Small intestine (tissue), 16 donors: ENCODE data around the gene TNRC6B. TPM values are rescaled to one million over a fixed set of nuclear protein-coding genes. Genes with fewer than 3 reads are reported as not detected.

ENCODE experiments used
- DNase-seq, 2 donors: peaks; one replicate each; pipeline versions ENCODE4 v3.0.0 to v3.0.0-alpha.2; 2013
- FAIRE-seq: peaks from 2 replicates; lab custom pipeline; 2012; peaks lifted over from hg19 to GRCh38; lab: Jason Lieb, UNC
- H3K27ac ChIP-seq, 3 donors: one replicate each; pipeline ENCODE4 v1.5.1; 2013; ENCODE audit warnings: low read length in 2 of 3, mild to moderate bottlenecking in 2 of 3, control low read depth in 1 of 3, inconsistent platforms in 1 of 3, low read depth in 1 of 3, moderate library complexity in 1 of 3
- H3K27me3 ChIP-seq, 3 donors: one replicate each; pipeline ENCODE4 v1.6.1; 2013; ENCODE audit warnings: low read length in 3 of 3, inconsistent platforms in 1 of 3; ENCODE audit not compliant: control insufficient read depth in 3 of 3, insufficient read depth in 3 of 3
- H3K36me3 ChIP-seq, 3 donors: one replicate each; pipeline ENCODE4 v1.6.1; 2013; ENCODE audit warnings: low read length in 3 of 3, inconsistent platforms in 1 of 3, low read depth in 1 of 3, mild to moderate bottlenecking in 1 of 3, moderate library complexity in 1 of 3; ENCODE audit not compliant: control insufficient read depth in 3 of 3, insufficient read depth in 2 of 3
- H3K4me1 ChIP-seq, 3 donors: one replicate each; pipeline ENCODE4 v1.6.1; 2013; ENCODE audit warnings: low read length in 2 of 3, inconsistent platforms in 1 of 3, low read depth in 1 of 3, mild to moderate bottlenecking in 1 of 3, moderate library complexity in 1 of 3; ENCODE audit not compliant: control insufficient read depth in 3 of 3, insufficient read depth in 2 of 3
- H3K4me3 ChIP-seq, 3 donors: one replicate each; pipeline ENCODE4 v1.5.1; 2013; ENCODE audit warnings: low read length in 3 of 3, control low read depth in 1 of 3, inconsistent platforms in 1 of 3, low read depth in 1 of 3, mild to moderate bottlenecking in 1 of 3, moderate library complexity in 1 of 3
- H3K9me3 ChIP-seq, 2 donors: one replicate each; pipeline ENCODE4 v1.6.1; 2013; ENCODE audit warnings: low read depth in 1 of 2, low read length in 1 of 2; ENCODE audit not compliant: control insufficient read depth in 2 of 2, insufficient read depth in 1 of 2
- WGBS, 3 donors: extraction: QIAGEN DNeasy Blood & Tissue Kit; methylation state at CpG; one replicate each; pipeline ENCODE4 v1.1.7; 2013; 5-methylcytosine and 5-hydroxymethylcytosine counted together
- long read RNA-seq, 10 donors: transcript quantifications; one replicate each; lab custom pipeline, GENCODE V29; 2026
- polyA plus RNA-seq, 4 donors: library from polyadenylated mRNA; stranded (reverse) in 3 of 4; unstranded in 1 of 4; fragments of 200-250 nt in 3 of 4; fragments of 120-200 nt in 1 of 4; gene quantifications; one replicate each; pipeline versions ENCODE4 v1.2.1 to v1.2.3, GENCODE V29; 2013
- donor health status: healthy with polysubstance abuse.
- donor health status: control.
- donor health status: control.
- donor health status: Bipolar disorder and iron deficiency.
- donor health status: healthy.

TNRC6B gene, protein sequence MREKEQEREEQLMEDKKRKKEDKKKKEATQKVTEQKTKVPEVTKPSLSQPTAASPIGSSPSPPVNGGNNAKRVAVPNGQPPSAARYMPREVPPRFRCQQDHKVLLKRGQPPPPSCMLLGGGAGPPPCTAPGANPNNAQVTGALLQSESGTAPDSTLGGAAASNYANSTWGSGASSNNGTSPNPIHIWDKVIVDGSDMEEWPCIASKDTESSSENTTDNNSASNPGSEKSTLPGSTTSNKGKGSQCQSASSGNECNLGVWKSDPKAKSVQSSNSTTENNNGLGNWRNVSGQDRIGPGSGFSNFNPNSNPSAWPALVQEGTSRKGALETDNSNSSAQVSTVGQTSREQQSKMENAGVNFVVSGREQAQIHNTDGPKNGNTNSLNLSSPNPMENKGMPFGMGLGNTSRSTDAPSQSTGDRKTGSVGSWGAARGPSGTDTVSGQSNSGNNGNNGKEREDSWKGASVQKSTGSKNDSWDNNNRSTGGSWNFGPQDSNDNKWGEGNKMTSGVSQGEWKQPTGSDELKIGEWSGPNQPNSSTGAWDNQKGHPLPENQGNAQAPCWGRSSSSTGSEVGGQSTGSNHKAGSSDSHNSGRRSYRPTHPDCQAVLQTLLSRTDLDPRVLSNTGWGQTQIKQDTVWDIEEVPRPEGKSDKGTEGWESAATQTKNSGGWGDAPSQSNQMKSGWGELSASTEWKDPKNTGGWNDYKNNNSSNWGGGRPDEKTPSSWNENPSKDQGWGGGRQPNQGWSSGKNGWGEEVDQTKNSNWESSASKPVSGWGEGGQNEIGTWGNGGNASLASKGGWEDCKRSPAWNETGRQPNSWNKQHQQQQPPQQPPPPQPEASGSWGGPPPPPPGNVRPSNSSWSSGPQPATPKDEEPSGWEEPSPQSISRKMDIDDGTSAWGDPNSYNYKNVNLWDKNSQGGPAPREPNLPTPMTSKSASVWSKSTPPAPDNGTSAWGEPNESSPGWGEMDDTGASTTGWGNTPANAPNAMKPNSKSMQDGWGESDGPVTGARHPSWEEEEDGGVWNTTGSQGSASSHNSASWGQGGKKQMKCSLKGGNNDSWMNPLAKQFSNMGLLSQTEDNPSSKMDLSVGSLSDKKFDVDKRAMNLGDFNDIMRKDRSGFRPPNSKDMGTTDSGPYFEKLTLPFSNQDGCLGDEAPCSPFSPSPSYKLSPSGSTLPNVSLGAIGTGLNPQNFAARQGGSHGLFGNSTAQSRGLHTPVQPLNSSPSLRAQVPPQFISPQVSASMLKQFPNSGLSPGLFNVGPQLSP (N-terminal part only)
- 1 to 10 TPM; 2.2 to 9.6 (median 5.9) TPM for polyA plus RNA-seq
- long read RNA-seq, donor 1, partial matches to known transcripts: 0 of 2 reads
- long read RNA-seq, donor 1, other reads (novel, unspliced or antisense): 0 of 2 reads
- long read RNA-seq, donor 2: 0 reads
- long read RNA-seq, donor 3, partial matches to known transcripts: 0 of 2 reads
- long read RNA-seq, donor 3, other reads (novel, unspliced or antisense): 0 of 2 reads
- long read RNA-seq, donor 4: 0 reads
- long read RNA-seq, donor 5: 0 reads
- long read RNA-seq, donor 6, partial matches to known transcripts: 11 of 12 reads
- long read RNA-seq, donor 6, other reads (novel, unspliced or antisense): 0 of 12 reads
- long read RNA-seq, donor 7, partial matches to known transcripts: 0 of 1 reads
- long read RNA-seq, donor 7, other reads (novel, unspliced or antisense): 0 of 1 reads
- long read RNA-seq, donor 8: 0 reads
- long read RNA-seq, donor 9: 0 reads
- long read RNA-seq, donor 10, partial matches to known transcripts: 6 of 7 reads
- long read RNA-seq, donor 10, other reads (novel, unspliced or antisense): 0 of 7 reads

- H3K27me3 ChIP-seq: no peaks in the 10 kb centered on the region
- H3K27ac ChIP-seq: peak within 1 kb of the TSS; percentile 55 to 83 (median 62)
- FAIRE-seq: peak; percentile 59
Observed at GRCh38 chr22:40177738-40178416, at the start of gene TNRC6B. TSS of gene TNRC6B (plus strand) at chr22:40177925. CDS start at chr22:40178136, 211 bp downstream.

GRCh38 chr22:40128989-40129388 lies 48.7 kb upstream of the TNRC6B start:
- no peaks in the 10 kb centered on the region for H3K27me3 ChIP-seq
- WGBS, 3 donors: 53 to 81% (median 65%) methylated on average over 4 of the region's 4 CpGs
- no peak overlapping the region for H3K4me3 ChIP-seq
- DNase-seq (peak in 1 of 2 donors; percentile 48), FAIRE-seq (no peak)
- H3K27ac ChIP-seq: peak overlapping the region in 1 of 3 donors; percentile 61
- no peaks in the 10 kb centered on the region for H3K4me1 ChIP-seq
- H3K9me3 ChIP-seq: no peaks in the 10 kb centered on the region
- H3K36me3 ChIP-seq: peaks cover 0 to 20% (median 4%) of the 10 kb centered on the region in 3 donors

More at GRCh38 chr22:40177738-40178416, at the start of gene TNRC6B:
- 0 to 1% (median 0%) methylated on average over 10 of the region's 10 CpGs for WGBS, 3 donors
- Histone ChIP-seq H3K9me3 (no peaks in the 10 kb centered on the region), H3K4me1 (peaks cover 3 to 35% (median 18%) of the 10 kb centered on the region in 3 donors), H3K4me3 (peak within 1 kb of the TSS; percentile 57 to 68 (median 58)), H3K36me3 (no peaks in the 10 kb centered on the region)
- peak; percentile 94 to 100 for DNase-seq

- H3K27ac ChIP-seq: peak overlapping the region in 1 of 3 donors; percentile 20
- peaks cover 3 to 5% (median 3%) of the 10 kb centered on the region in 3 donors for H3K36me3 ChIP-seq
- no peaks in the 10 kb centered on the region for H3K27me3 ChIP-seq
- 80 to 91% (median 86%) methylated on average over 4 of the region's 4 CpGs for WGBS, 3 donors
- DNase-seq (no peak), FAIRE-seq (no peak)
- H3K4me1 ChIP-seq: no peaks in the 10 kb centered on the region
- no peaks in the 10 kb centered on the region for H3K9me3 ChIP-seq
- no peak overlapping the region for H3K4me3 ChIP-seq
Observed at GRCh38 chr22:40137132-40137531, 40.6 kb upstream of the TNRC6B start.

GRCh38 chr22:40138866-40139265 lies 38.9 kb upstream of the TNRC6B start:
- Histone ChIP-seq H3K4me1 (no peaks in the 10 kb centered on the region), H3K27ac (no peak overlapping the region), H3K4me3 (no peak overlapping the region), H3K27me3 (no peaks in the 10 kb centered on the region), H3K36me3 (peaks cover 3 to 9% (median 3%) of the 10 kb centered on the region in 3 donors), H3K9me3 (no peaks in the 10 kb centered on the region)
- DNase-seq: no peak
- FAIRE-seq: no peak

DNA sequence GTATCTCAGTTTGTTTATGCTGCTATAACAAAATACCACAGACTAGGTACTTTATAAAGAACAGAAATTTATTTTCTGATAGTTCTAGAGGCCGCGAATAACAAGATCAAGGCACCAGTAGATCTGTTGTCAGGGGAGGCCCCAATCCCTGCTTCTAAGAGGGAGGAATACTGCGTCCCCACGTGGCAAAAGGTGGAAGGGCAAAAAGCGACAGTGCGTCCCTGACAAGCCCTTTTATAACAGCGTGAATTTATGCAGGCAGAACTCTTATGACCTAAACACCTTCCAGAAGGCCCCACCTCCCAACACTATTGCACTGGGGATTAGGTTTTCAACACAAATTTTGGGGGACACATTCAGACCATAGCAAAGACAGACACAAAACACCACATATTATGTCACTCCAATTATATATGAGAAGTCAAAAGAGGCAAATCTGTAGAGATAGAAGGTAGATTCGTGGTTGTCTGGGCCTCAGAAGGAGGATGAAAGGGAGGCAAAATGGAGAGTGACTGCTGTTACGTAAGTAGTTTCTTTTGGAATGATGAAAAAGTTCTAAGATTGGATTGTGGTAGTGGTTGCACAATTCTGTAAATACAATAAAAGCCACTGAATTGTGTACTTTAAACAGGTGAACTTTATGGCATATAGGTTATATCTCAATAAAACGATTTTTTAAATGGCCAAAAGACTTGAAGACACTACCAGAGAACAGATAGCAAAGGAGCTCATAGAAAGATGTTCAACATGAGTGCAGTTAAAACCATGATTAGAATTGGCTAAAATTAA lies 30.1 kb upstream of the TNRC6B start:
- no peak overlapping the region for H3K4me3 ChIP-seq
- H3K27me3 ChIP-seq: no peaks in the 10 kb centered on the region
- peaks cover 0 to 4% (median 0%) of the 10 kb centered on the region in 3 donors for H3K36me3 ChIP-seq
- FAIRE-seq (no peak), DNase-seq (no peak)
- H3K4me1 ChIP-seq: no peaks in the 10 kb centered on the region
- H3K9me3 ChIP-seq: no peaks in the 10 kb centered on the region
- H3K27ac ChIP-seq: no peak overlapping the region
- WGBS, 3 donors: 85 to 89% (median 85%) methylated on average over 10 of the region's 10 CpGs

DNA sequence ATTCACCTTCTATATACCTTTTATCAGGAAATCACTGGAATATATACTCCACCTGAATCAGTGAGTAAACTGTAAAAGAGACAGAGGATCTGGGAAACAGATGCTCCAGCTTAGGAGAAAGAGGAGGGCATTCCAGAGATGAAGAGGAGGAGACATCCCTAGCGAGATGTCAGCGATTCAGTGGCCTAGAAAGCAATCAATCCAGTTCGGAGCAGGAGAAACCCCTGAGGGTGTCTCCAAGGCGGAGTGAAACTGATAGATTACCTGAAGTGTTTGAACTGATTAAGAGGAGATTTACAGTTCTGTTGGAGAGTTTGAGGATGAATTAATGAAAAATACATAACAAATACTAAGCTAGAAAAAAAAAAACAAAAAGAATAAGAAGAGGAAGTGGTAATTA lies 24.5 kb upstream of the TNRC6B start:
- no peaks in the 10 kb centered on the region for H3K27me3 ChIP-seq
- no peak overlapping the region for H3K4me3 ChIP-seq
- 85 to 94% (median 91%) methylated on average over 4 of the region's 4 CpGs for WGBS, 3 donors
- H3K9me3 ChIP-seq: no peaks in the 10 kb centered on the region
- H3K36me3 ChIP-seq: peaks cover 0 to 4% (median 0%) of the 10 kb centered on the region in 3 donors
- FAIRE-seq (no peak), DNase-seq (no peak)
- peaks cover 0 to 3% (median 0%) of the 10 kb centered on the region in 3 donors for H3K4me1 ChIP-seq
- H3K27ac ChIP-seq: no peak overlapping the region
